GM18858 (cell line): Measurements from ENCODE around the gene TARM1.
"Not testable (repeated sequence)": the region's sequence is repeated elsewhere in the genome, so short reads cannot be mapped to it uniquely, and the experiment has no call there.

Experiments
- ATAC-seq: cut with Tn5 transposase; IDR thresholded peaks from one replicate; pipeline ENCODE4 v1.9.1; 2021; ENCODE audit not compliant: unreplicated experiment

Gene TARM1

GRCh38 chr19:54100561-54100960 is 19.4 kb upstream of the TARM1 start, which contains the start of gene OSCAR:
OSCAR (minus strand) TSS chr19:54100803; CDS start chr19:54100792, 11 bp downstream.
- no peak for ATAC-seq

- ATAC-seq, result not testable (repeated sequence)
Observed at GRCh38 chr19:54099903-54100255, 18.7 kb upstream of the TARM1 start.

GRCh38 chr19:54099190-54099902 is 18.2 kb upstream of the TARM1 start:
- ATAC-seq, result no peak

GRCh38 chr19:54096617-54097106 is 15.5 kb upstream of the TARM1 start:
- no peak for ATAC-seq

GRCh38 chr19:54095859-54096616 is 14.9 kb upstream of the TARM1 start:
- ATAC-seq, result not testable (repeated sequence)

GRCh38 chr19:54095136-54095858 is 14.1 kb upstream of the TARM1 start:
- ATAC-seq, result no peak

GRCh38 chr19:54094426-54095000 is 13.3 kb upstream of the TARM1 start:
- ATAC-seq, result no peak

GRCh38 chr19:54084410-54084809 is 3.2 kb upstream of the TARM1 start:
- no peak for ATAC-seq

GRCh38 chr19:54077334-54077733 is 3.8 kb downstream of the TARM1 start:
- no peak for ATAC-seq

- no peak for ATAC-seq
Observed at GRCh38 chr19:54074851-54075250, 6.3 kb downstream of the TARM1 start.

GRCh38 chr19:54073829-54074228 is 7.3 kb downstream of the TARM1 start:
- no peak for ATAC-seq

- no peak for ATAC-seq
Observed at GRCh38 chr19:54069470-54069869, 11.7 kb downstream of the TARM1 start.

- ATAC-seq, result no peak
Observed at GRCh38 chr19:54063350-54064116, 17.6 kb downstream of the TARM1 start, which contains the start of gene VSTM1. VSTM1 (minus strand) TSS chr19:54063897; CDS start chr19:54063777, 120 bp downstream.

GRCh38 chr19:54062643-54063042 is 18.5 kb downstream of the TARM1 start:
- no peak for ATAC-seq

GRCh38 chr19:54047616-54048015 is 33.5 kb downstream of the TARM1 start:
- no peak for ATAC-seq

- ATAC-seq, result no peak
Observed at GRCh38 chr19:54045771-54046170, 35.4 kb downstream of the TARM1 start.

GRCh38 chr19:54042989-54043388 is 38.2 kb downstream of the TARM1 start:
- no peak for ATAC-seq

GRCh38 chr19:54041969-54042606 is 39.1 kb downstream of the TARM1 start:
- ATAC-seq, result no peak

- ATAC-seq, result no peak
Observed at GRCh38 chr19:54040003-54040402, 41.2 kb downstream of the TARM1 start.

GRCh38 chr19:54036542-54036941 is 44.6 kb downstream of the TARM1 start:
- not testable (repeated sequence) for ATAC-seq
